GM18519 (cell line): Measurements from ENCODE around the gene MYO1E.
"Not testable (repeated sequence)": the region's sequence is repeated elsewhere in the genome, so short reads cannot be mapped to it uniquely, and the experiment has no call there.

Source experiments
- ATAC-seq: cut with Tn5 transposase; IDR thresholded peaks from one replicate; pipeline ENCODE4 v1.9.1; 2021; ENCODE audit warnings: mild to moderate bottlenecking, moderate library complexity; ENCODE audit not compliant: unreplicated experiment, low FRiP score

Gene MYO1E

GRCh38 chr15:59353994-59354416 lies 18.7 kb downstream of the MYO1E start:
- ATAC-seq, result no peak

DNA sequence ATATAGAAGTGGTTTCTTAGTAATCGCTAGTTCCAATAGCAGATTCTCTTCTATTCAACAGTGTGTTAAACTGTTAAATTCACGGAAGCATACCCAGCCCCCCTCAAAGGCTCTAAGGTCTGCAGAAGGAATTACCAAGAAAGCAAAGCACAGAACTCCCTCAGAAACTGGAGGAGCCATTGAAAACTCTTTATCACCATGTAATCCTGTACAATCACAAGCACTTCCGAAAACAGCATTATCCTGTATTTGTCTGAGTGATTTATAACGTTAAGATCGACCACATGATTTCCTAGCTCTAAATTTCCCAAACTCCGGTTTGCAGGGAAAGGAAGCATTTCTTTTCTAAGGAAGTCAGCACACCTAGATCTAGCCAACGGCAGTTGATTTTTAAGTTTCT lies 20.0 kb downstream of the MYO1E start:
- ATAC-seq, result no peak

GRCh38 chr15:59352189-59352588 lies 20.5 kb downstream of the MYO1E start:
- no peak for ATAC-seq

DNA sequence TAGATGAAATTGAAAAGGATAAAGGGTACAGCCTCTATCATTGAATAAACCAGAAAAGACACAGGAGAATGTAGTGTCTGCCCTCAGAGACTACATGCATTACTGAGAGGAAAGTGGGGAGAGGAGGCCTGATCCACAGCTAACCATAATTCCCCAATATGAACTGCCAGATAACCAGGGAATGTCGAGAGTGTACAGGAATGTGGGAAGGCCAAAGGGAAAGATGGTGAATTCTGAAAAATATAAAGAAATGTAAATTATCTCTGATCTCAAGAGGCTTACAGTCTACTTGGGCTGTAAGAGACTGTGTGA lies 22.3 kb downstream of the MYO1E start:
- ATAC-seq, result no peak

- no peak for ATAC-seq
Measured at GRCh38 chr15:59349680-59350420, 22.8 kb downstream of the MYO1E start.

GRCh38 chr15:59347915-59348314 lies 24.8 kb downstream of the MYO1E start:
- ATAC-seq, result no peak

DNA sequence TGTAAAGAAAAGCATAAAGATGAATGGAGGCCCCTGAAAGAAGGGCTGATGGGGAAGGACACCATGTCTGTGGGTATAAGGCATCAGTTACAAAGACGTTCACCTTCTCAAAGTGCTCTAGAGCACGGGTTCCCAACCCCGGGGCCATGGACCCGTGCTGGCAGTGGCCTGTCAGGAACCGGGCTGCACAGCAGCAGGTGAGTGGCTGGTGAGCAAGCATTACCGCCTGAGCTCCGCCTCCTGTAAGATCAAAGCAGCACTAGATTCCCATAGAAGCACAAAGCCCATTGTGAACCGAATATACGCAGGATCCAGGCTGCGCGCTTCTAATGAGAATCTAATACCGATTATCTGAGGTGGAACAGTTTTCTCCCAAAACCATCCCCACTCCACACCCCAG lies 25.7 kb downstream of the MYO1E start:
- ATAC-seq, result no peak

DNA sequence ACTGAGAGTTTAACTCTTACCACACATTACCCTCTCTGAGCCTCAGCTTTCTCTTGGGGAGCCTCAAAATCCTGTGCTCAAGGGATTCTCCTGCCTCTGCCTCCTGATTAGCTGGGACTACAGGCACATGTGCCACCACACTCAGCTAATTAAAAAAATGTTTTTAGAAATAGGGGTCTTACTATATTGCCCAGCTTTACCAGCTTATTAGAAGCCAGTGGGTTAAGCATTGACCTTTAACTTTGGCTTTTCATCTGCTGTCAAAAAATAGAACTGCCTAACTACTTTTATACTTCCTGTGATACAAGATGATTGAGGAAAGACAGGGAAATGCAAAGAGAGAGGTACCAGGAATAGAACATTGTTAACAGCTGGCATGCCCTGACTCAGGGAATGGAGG lies 27.3 kb downstream of the MYO1E start:
- ATAC-seq, result no peak

DNA sequence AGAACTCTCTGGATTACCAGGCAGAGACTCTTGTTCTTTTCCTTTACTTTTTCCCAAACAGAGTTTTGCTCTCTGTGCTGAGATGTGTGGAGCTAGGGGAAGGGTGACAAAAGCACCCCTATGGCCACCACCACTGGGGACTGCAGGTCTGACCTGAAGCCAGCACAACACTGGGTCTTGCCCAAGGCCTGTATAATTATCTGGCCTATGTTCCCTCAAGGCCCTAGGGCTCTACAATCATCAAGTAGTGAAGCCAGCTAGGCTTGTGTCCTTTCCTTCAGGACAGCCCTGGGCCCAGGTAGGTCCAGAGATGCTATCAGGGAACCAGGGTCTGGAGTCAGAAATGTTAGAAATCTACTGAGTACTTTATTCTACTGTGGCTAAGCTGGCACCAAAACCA lies 28.4 kb downstream of the MYO1E start:
- ATAC-seq, result no peak

- ATAC-seq, result no peak
Measured at GRCh38 chr15:59340325-59340724, 32.3 kb downstream of the MYO1E start.

- no peak for ATAC-seq
Measured at GRCh38 chr15:59339252-59339672, 33.4 kb downstream of the MYO1E start.

GRCh38 chr15:59338414-59338813 lies 34.3 kb downstream of the MYO1E start:
- ATAC-seq, result no peak

DNA sequence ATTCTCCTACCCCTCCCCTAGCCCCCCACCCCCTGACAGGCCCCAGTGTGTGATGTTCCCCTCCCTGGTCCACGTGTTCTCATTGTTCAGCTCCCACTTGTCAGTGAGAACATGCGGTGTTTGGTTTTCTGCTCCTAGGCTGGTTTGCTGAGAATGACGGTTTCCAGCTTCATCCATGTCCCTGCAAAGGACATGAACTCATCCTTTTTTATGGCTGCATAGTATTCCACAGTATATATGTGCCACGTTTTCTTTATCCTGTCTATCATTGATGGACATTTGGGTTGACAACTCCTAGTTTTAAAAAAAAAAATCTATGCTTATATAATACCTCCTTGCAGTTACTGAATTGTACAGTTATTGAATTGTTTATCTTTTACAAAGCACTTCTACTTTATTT lies 35.9 kb downstream of the MYO1E start:
- not testable (repeated sequence) for ATAC-seq

DNA sequence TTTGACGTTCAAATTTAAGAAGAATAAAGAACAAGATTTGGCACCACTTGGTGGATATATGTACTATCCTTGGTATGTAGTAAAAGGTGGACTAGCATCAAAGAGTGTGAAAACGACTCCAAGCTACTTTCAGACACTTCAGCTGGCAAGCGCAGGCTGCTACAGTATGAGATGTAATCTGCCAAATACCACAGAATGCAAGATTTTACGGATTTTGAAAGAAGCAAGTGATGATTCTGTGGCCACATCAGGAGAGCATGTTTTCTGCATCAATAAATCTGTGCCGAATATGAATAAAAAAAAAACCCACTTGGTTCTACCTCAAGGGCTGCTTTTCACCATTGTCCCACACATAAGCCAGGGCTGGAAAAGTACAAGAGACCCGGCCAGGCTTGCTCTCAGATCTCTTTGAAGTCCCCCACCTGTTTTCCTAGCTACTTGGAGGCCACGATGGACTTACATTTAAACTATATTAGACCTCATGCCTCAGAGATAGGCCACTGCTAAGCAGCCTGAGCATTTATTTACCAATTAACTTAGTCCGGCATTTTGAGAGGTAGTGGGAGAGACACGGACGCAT lies 37.4 kb downstream of the MYO1E start:
- ATAC-seq, result no peak

- no peak for ATAC-seq
Measured at GRCh38 chr15:59334076-59334415, 38.6 kb downstream of the MYO1E start.

DNA sequence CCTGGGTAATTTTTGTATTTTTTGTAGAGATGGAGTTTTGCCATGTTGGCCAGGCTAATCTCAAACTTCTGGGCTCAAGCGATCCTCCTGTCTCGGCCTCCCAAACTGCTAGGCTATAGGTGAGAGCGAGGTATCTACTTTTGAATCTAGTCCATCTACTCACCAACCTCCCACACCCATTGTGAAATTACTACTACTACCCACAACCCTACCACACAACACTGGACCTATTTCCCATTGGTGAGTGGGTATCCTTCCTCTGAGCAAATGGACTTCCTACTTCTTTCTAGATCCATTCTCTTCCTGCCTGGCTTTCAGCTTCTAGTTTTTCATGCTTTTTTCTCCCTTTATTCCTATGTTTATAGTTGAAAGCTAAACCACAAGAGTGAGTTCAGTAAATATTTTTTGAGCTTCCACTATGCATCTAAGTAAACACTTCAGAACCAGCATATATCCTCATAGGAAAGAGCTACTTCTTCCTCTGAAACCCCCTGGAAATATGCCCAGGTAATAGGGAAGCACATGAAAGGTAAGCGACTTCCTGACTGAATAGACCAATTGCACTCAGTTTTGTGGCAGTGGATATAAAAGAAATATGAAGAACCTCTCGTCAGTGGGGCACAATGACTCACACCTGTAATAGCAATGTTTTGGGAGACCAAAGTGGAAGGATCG lies 39.1 kb downstream of the MYO1E start:
- no peak for ATAC-seq

DNA sequence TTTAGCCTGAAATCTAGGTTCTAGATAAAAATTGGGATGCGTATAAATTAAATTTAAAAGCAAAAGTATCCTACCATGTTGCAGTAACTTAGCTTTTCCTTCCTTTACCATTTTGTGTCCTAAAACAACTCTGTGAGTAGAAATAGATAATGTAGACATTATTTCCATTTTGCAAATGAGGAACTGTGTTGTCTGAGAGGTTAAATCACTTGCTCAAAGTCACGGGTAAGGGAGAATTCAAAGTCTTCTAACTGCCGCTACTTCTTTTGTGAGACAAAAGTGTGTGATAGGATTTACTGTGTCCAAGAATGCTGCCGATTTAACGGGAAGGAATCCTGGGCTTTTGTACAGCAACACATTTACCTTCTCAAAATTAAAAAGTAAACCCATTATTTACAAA lies 40.7 kb downstream of the MYO1E start:
- no peak for ATAC-seq

- ATAC-seq, result no peak
Measured at GRCh38 chr15:59330649-59331048, 42.0 kb downstream of the MYO1E start.

DNA sequence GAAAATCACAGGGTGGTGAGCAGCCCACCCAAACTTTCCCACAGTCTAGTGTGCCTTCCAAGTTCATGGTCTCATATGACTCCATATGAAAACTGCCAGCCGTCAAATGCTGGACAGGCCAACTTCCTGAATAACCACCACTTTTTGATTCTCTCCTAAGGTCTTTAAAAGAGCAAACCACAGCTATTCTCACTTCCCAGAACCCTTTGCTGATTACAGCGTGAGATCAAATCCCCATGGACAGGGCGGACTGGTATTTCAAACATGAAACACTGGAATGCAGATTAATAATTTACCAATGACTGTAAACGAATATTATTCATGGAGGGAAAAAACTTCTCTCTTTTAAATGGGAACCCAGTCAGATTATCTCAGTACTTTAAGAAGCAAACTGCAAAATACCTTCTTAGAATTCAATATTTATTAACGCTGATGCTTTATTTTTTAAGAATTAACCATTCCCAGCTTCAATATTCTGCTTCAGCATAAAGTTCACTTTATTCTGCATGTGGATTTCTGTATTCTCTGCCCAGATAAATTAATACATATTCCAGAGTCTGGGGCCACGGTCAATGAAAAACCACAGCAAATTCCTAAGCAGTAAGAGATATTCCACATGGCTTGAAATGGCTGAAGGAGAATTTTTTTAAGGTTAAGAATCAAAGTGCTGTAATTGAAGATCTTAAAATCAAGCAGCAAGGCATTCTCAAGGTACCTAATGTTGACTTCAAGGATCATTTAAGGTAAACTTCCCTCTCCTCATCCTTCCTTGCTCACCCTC lies 42.9 kb downstream of the MYO1E start:
- no peak for ATAC-seq

- no peak for ATAC-seq
Measured at GRCh38 chr15:59329091-59329490, 43.6 kb downstream of the MYO1E start.

DNA sequence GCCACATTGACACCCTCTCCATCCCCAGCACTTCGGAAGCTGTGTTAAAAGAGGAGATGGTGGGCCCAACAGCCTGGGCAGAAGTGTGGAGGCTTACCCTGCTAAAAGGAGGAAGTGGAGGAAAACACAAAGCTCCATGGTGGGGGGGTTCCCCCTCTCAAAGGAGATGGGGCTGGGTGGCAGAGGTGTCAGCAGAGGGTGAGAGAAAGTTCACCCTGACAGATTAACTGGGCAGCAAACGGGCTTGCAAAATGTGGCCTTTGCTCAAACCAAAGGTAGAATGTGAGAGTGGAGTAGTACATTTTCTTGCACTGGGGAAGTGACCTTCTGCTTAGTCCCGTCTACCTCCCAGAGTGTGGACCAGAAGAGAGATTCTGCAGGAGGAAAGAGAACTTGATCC lies 44.7 kb downstream of the MYO1E start:
- no peak for ATAC-seq
